Measurements from ENCODE around the gene IFI6. TPM values are rescaled to one million over a fixed set of nuclear protein-coding genes. Genes with fewer than 3 reads are reported as not detected.

Gene IFI6
- total RNA-seq, 2 experiments from 2014 or later: 41.8 to 62.5 TPM

Other genes with a start within 250 kb of the IFI6 start
- 100 to 1,000 TPM; 104 to 132 TPM for gene WASF2, start 182.0 kb downstream of the IFI6 start, total RNA-seq
- gene AHDC1, start 68.0 kb downstream of the IFI6 start, total RNA-seq: 10 to 100 TPM; 10.3 to 12.1 TPM
- gene FGR, start 37.0 kb downstream of the IFI6 start, total RNA-seq: under 1 TPM in 1 of 2 experiments, not detected in 1; 0.11 TPM
- gene FAM76A, start 53.8 kb upstream of the IFI6 start, total RNA-seq: 1 to 10 TPM; 7.4 to 8.1 TPM
- gene STX12, start 101.0 kb upstream of the IFI6 start, total RNA-seq: 10 to 100 TPM; 26.8 to 37.4 TPM
- gene PPP1R8, start 158.6 kb upstream of the IFI6 start, total RNA-seq: 10 to 100 TPM; 49.6 to 65.9 TPM
- 10 to 100 TPM; 14.2 to 16.2 TPM for gene THEMIS2, start 200.4 kb upstream of the IFI6 start, total RNA-seq
- gene RPA2, start 242.4 kb upstream of the IFI6 start, total RNA-seq: 10 to 100 TPM; 70.2 to 72.8 TPM

All from activated CD4-positive, alpha-beta T cell treated with anti-CD3 and anti-CD28 coated beads for 36 hours (primary cell).